Glutamatergic neuron (in vitro differentiated cells): Measurements from ENCODE around the gene THBS3. TPM values are rescaled to one million over a fixed set of nuclear protein-coding genes. Genes with fewer than 3 reads are reported as not detected.

Experiments used
- DNase-seq: peaks from one replicate; pipeline ENCODE4 v3.0.0; 2022
- H3K27ac Mint-ChIP-seq: one replicate; pipeline ENCODE4 v1.8.0; 2020; ENCODE audit warnings: mild to moderate bottlenecking, mixed read lengths, inconsistent platforms; ENCODE audit not compliant: unreplicated experiment
- H3K27me3 Mint-ChIP-seq: one replicate; pipeline ENCODE4 v1.8.0; 2020; ENCODE audit warnings: mild to moderate bottlenecking, moderate library complexity, mixed read lengths, inconsistent platforms; ENCODE audit not compliant: unreplicated experiment
- H3K36me3 Mint-ChIP-seq: one replicate; pipeline ENCODE4 v1.8.0; 2020; ENCODE audit warnings: mild to moderate bottlenecking, mixed read lengths, inconsistent platforms; ENCODE audit not compliant: unreplicated experiment
- H3K4me1 Mint-ChIP-seq: one replicate; pipeline ENCODE4 v1.8.0; 2020; ENCODE audit warnings: mild to moderate bottlenecking, low read depth, mixed read lengths, inconsistent platforms; ENCODE audit not compliant: unreplicated experiment
- H3K4me3 Mint-ChIP-seq: one replicate; pipeline ENCODE4 v1.8.0; 2020; ENCODE audit warnings: mild to moderate bottlenecking, mixed read lengths, inconsistent platforms; ENCODE audit not compliant: unreplicated experiment
- H3K9me3 Mint-ChIP-seq: one replicate; pipeline ENCODE4 v1.8.0; 2020; ENCODE audit warnings: mild to moderate bottlenecking, moderate library complexity, mixed read lengths, inconsistent platforms; ENCODE audit not compliant: unreplicated experiment
- total RNA-seq: library from RNA; stranded (reverse); fragmentation: NEBNext Ultra II Directional; extraction: Animal tissue kit (Norgen Biotek cat#: 25700); gene quantifications from one replicate; pipeline ENCODE4 v1.2.1, GENCODE V29; 2021; ENCODE audit not compliant: unreplicated experiment
- TF ChIP-seq, protein P1 (sequence below): fragments of 200-600 bp; sonication (generic); IDR thresholded peaks from one replicate; pipeline ENCODE4 v1.5.0; 2021; ENCODE audit not compliant: partially characterized antibody, unreplicated experiment

THBS3 gene
- total RNA-seq, 1 donor from 2014 or later = 377 TPM

DNA sequence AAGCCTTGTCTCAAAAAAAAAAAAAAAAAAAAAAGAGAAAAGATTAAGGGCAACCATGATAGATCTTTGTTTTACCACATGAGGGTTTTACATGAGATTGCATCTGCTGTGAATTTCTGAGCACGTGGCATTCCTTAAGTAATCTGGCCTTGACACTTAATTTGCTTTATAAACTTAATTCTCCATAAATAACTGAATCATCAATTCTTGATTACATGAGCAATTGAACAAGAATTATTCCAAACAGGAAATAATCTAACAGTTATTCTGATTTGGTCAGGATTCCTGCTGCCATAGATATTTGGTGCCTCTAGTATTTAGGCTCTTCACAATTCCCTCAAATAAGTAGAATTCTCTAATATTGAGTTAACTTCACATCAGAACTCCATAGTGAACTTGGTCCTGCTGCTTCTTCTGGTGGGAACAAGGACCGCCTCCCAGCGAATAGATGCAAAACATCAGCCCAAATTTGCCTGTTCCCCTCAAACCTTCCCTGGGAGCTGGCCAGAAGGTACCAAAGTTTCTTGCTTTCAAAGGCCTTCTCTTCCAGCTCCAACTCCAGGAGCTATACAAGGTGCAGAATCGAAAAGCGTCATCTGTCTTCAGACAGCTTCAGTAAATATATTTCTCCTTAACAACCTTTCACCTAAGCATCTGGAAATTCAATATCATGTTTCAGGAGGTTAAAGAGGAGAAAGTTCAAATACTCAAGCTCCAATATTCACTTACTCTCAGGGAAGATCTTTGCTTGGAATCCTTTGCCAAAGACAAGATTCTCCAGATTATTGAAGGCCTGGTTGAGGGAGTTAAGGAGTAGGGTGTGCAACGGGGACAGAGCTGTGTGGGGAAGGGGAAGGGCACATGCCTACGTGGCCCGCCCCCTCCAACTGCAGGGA is 35.6 kb downstream of the THBS3 start:
- Mint-ChIP-seq H3K4me3 (peak overlapping the region; percentile 93), H3K4me1 (peaks cover 14% of the 10 kb centered on the region), H3K27ac (peak overlapping the region; percentile 94), H3K27me3 (peaks cover 22% of the 10 kb centered on the region), H3K36me3 (peaks cover 5% of the 10 kb centered on the region), H3K9me3 (peaks cover 15% of the 10 kb centered on the region)
- no peak for DNase-seq
- TF ChIP-seq, protein P1, sequence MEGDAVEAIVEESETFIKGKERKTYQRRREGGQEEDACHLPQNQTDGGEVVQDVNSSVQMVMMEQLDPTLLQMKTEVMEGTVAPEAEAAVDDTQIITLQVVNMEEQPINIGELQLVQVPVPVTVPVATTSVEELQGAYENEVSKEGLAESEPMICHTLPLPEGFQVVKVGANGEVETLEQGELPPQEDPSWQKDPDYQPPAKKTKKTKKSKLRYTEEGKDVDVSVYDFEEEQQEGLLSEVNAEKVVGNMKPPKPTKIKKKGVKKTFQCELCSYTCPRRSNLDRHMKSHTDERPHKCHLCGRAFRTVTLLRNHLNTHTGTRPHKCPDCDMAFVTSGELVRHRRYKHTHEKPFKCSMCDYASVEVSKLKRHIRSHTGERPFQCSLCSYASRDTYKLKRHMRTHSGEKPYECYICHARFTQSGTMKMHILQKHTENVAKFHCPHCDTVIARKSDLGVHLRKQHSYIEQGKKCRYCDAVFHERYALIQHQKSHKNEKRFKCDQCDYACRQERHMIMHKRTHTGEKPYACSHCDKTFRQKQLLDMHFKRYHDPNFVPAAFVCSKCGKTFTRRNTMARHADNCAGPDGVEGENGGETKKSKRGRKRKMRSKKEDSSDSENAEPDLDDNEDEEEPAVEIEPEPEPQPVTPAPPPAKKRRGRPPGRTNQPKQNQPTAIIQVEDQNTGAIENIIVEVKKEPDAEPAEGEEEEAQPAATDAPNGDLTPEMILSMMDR = no peak

DNA sequence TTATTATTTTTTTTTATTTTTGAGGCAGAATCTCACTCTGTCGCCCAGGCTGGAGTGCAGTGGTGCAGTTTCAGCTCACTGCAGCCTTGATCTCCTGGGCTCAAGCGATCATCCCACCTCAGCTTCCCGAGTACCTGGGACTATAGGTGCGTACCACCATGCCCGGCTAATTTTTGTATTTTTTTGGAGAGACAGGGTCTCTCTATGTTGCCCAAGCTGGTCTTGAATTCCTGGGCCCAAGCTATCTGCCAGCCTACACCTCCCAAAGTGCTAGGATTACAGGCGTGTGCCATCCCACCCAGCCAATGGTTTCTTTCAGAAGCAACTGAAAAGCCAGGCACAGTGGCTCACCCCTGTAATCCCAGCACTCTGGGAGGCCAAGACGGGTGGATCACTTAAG is 36.9 kb downstream of the THBS3 start:
- Mint-ChIP-seq H3K27ac (no peak overlapping the region), H3K4me3 (no peak overlapping the region), H3K27me3 (peaks cover 20% of the 10 kb centered on the region), H3K4me1 (peaks cover 15% of the 10 kb centered on the region), H3K36me3 (no peaks in the 10 kb centered on the region), H3K9me3 (peaks cover 14% of the 10 kb centered on the region)
- TF ChIP-seq, protein P1 = no peak
- DNase-seq = peak; percentile 1

DNA sequence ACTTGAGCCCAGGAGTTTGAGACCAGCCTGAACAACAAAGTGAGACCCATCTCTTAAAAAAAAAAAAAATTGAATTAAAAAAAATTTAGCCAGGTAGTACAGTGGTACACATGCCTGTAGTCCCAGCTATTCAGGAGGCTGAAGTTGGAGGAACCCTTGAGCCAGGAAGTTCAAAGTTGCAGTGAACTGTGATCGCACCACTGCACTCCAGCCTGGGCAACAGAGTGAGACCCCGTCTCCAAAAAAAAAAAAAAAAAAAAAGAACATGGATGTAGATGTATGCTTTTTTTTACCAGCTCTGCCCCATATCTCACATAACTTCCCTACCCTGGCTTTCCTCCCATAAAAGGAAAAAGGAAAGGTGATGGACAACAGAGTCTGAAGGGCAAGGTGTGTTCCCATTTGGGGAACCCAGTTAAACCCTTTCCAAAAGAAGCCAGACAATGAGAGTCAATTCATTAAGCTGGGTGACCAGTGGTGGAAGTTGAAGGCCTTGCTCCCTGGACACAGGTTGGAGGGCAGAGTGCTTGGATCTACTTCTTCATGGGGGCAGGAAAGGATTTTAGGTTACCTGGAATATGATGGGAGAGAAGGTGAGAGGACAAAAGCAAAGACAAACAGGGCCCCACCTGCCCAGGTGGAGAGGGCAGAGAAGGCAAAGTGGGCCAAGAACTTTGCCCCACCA is 37.5 kb downstream of the THBS3 start:
- TF ChIP-seq, protein P1 = no peak
- Mint-ChIP-seq H3K27ac (no peak overlapping the region), H3K4me1 (peaks cover 17% of the 10 kb centered on the region), H3K27me3 (peaks cover 19% of the 10 kb centered on the region), H3K4me3 (no peak overlapping the region), H3K9me3 (peaks cover 14% of the 10 kb centered on the region), H3K36me3 (no peaks in the 10 kb centered on the region)
- no peak for DNase-seq

DNA sequence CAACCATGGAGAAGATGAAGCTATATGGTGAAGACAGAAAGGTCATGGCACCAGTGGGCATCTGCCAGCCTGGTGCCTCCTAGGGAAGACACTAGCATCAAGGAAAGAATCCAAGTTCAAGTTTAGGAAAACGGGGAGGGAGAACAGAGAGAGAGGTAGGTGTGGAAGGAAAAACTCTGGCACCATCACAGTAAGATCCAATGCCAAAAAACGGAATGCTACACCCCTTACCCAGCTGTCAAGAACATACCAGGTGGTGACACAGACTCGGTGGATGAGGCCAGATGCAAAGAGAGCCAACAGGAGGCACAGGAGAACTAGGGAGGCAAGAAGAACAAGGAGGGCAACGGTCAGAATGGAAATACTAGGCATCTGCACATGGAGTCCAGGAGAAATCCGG is 38.2 kb downstream of the THBS3 start:
- Mint-ChIP-seq H3K4me1 (peaks cover 17% of the 10 kb centered on the region), H3K9me3 (peaks cover 14% of the 10 kb centered on the region), H3K27ac (no peak overlapping the region), H3K27me3 (peaks cover 19% of the 10 kb centered on the region), H3K36me3 (no peaks in the 10 kb centered on the region), H3K4me3 (no peak overlapping the region)
- TF ChIP-seq, protein P1 = no peak
- no peak for DNase-seq
